Stimulated activated CD4-positive, alpha-beta T cell treated with anti-CD3 and anti-CD28 coated beads, TNF-alpha, amount 100 ng/mL, for 1 hour (primary cell): ENCODE measurements around the gene LMX1B.
A peak's percentile ranks its signal among the peaks of the same experiment; 100 is the strongest.

Experiments used
- DNase-seq, 3 donors: peaks; one replicate each; pipeline ENCODE4 v3.0.0-alpha.2; 2020; ENCODE audit warnings: low read depth in 3 of 3, low spot score in 1 of 3

The LMX1B gene

DNA sequence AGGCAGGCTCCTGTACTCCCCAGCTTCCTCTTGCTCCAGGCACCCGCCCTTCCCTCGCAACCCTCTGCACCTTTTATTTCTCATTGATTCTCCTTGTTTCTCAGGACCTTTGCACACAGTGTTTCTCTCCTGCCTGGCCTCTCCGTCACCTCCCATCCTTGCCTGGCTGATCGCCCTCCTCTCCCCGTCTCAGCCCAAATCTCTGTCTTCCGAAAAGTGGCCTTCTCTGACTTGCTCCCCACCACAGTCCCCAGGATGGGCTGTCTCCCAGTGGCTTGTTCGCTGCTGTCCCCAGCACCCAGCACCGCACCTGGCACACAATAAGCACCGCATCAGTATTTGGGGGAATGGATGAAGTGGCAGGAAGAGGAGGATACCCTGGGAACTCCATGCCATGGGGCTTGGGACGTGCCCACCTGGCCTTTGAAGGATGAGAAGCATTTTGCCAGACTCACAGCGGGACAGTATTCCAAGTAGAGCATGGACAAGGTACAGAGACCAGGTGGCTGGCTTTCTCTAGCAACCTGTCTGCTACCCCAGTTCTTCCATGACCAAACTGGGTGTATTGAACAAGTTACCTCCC, 62.5 kb downstream of the LMX1B start:
- DNase-seq, result no peak

DNA sequence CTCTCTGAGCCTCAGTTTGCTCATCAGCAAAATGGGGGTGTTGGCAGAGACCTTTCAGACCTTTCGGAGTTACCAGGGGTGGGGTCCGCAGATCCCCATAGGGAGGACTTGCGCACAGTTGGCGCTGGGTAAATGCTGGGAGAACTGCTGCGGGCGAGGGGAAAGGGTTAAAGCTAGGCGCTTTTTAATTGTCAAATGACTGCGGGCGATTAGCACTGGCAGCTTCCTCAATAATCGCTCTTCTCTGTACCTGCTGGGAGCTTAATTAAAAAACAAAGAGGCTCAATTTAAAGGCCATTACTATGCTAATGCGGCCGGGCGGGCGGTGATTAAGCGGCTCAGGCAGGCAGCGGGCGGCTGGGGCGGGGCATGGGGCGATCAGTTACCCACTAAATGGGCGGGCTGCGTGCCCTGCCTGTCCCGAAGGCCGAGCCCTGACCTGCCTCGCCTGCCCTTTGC, 63.0 kb downstream of the LMX1B start:
- DNase-seq, result no peak

DNA sequence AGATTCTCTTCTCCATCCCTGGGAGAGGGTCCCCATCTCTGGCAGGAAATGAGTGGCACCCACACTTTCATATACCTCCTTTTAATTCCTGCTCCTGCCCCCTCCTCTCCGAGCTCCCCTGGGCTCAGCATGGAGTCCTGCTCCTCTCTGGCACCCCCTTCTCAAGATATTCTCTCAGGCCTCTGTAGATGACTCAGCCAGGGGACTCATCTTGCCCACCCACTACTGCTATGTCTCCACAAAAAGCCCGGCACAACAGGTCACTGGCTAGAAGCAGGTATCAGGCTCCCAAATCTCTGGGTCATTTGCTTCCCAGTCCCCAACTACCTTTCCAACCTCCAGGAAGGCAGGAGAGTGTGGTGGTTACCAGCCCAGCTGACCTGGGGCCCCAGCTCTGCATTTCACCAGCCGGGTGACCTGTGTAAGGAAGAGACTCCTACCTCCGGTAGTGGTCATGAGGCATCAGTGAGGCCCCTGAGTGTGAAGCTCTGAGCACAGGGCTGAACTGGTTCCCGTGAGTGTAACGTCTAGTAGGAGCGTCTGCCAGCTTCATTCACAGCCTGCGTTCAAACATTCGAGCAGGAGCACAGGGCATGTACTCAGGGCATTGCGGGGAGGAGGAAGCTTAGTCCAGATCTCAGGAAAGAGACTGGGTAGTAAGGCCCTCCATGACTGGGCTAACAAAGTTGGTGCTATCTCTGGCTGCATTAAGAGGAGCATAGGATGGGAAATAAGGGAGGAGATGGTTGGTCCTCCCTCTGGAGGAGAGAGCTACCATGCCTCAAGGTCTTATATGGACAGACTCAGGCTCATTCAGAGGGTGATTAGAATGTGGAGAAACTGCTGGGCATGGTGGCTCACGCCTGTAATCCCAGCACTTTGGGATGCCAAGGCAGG, 63.7 kb downstream of the LMX1B start:
- no peak for DNase-seq

DNA sequence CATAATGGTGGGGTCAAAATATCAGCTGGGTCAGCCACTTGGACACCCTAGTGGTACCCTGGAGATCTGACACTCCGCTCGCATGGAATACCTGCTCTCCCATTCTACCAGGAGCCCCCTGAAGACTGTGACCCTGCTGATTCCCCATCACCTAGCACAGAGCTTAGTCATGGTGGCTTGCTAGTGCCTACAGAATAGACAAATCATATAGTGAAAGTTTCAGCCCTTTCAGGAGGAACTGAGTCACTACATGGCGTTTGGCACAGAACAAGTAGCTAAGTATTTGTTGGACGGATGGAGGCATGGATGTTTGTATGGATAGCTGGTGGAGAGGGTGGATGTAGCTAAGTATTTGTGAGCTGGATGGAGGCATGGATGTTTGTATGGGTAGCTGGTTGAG, 65.3 kb downstream of the LMX1B start:
- DNase-seq, result no peak

DNA sequence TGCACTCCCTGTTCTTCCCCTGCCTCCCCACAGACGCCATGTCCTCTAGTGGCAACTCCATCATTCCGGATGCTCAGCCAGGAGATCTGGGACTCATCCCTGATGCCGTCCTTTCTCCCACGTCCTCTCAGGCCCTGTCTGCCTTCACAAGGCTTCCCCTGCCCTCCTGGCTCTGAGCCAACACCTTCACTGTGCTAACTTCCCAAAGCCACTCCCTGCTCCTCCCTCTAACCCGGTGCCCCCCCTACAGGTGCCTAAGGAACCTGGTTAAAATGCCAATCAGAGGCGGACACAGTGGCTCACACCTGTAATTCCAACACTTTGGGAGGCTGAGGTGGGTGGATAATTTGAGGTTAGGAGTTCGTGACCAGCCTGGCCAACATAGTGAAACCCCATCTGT, 67.6 kb downstream of the LMX1B start:
- DNase-seq, result no peak

DNA sequence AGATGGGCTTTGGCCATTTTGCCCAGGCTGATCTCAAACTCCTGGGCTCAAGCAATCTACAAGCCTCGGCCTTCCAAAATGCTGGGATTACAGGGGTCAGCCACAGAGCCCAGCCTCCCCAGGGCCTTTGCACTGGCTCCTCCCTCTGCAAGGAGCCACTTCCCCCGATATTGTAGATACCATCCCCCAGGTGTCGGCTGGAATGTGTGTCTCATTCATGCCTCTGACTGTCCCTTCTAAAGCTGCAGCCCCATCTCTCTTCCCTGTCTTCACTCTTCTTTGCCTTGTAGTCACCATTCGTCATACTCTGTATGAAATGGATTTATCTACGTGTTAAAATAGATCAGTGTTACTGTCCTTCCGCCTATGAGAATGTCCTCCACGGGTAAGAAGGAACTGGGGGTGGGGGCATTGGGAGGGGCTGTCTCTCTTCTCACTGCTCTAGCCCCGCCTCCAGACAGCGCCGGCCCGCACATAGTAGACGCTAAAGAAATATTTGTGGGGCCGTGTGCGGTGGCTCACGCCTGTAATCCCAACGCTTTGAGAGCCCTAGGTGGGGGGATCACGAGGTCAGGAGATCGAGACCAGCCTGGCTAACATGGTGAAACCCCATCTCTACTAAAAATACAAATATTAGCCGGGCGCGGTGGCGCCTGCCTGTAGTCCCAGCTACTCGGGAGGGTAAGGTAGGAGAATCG, 68.5 kb downstream of the LMX1B start:
- no peak for DNase-seq

DNA sequence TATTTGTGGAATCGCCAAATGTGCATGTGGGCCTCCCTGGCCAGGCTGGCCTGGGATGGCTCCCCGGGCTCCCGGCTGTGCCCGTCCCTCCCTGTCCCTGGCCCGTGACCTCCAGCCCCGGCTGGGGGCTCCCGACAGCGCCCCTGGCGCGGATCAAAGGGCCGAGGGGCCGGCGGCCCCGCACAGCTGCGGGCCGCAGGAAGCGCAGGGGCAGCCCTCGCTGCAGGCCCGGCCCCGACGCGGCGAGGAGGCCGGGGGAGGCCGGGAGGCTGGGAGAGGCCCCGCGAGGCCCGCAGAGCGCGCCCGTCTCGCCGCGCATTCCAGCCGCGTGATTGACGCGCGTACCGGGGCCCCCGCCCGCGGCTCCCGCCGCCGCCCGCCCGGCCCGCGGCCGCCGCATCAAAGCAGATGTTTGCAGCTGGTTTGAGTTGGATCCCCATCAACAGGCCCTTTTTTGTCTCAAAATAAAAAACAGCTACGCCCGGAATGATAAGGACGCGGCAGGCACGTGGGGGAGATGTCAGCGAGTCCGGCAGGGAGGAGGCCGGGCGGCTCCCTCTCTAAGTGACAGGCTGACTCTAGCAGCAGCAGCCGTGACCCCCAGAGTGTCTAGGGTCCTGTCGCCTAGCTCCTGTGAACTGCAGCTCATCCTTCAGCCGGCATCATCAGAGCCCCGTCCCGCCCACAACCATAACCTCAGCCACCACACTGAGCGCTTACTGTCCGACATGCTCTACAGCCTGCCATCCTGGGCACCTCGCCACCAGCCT, 69.4 kb downstream of the LMX1B start:
- DNase-seq, result no peak

DNA sequence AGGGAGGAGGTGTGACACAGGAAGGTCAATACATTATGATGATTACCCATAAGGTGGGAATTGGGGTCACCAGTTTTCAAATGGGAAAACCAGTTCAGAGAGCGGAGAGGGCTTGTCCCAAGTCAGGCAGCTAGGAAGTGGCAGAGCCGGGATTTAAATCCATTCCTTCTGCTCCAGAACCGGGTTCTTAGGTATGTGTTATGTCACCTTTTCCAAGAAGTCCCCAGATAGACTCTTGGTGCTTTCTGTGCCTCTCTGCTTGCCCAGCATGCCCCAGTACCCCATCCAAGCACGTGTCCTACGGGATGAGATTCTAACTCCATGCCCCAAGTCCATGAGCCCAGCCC, 69.9 kb downstream of the LMX1B start:
- DNase-seq, result no peak

DNA sequence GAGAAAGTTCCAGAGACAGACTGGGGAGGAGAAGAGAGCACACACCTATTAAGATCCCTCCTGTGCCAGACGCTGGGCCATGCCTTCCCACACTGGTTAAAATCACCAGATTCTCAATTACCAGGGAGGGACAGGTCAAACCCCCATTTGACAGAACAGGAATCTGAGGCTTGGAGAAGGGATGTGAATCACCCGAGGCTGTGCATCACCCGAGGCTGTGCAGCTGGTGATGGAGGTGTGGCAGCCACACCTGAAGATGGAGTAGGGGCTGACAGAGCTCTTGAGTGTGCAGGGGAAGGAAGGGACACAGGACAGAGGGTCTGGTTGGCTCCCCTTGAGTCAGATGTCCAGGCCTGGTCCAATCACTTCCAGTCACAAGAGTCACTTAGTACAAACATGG, 70.6 kb downstream of the LMX1B start:
- DNase-seq, result no peak

DNA sequence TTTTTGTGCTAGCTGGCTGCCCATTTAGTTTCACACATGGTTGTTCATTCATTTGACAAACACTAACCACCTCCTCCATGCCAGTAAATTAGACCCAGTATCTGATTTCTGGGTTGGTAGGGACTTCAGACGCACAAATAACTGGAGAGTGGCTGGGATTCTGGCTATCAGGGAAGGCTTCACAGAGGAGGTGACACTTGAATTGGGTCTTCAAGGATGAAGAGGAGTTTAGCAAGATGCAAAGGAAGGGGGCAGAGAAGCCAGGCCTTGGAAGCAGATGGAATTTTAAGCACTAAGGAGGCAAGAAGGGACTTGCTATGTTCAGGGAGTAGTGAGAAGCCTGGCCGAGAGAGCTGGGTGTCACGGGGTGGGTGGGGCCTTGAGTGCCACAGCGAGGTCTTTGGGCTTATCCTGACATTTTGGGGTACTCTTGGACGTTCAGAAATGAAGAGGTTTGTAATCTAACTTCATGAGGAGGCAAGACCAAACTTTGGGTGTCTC, 71.3 kb downstream of the LMX1B start:
- DNase-seq, result no peak

DNA sequence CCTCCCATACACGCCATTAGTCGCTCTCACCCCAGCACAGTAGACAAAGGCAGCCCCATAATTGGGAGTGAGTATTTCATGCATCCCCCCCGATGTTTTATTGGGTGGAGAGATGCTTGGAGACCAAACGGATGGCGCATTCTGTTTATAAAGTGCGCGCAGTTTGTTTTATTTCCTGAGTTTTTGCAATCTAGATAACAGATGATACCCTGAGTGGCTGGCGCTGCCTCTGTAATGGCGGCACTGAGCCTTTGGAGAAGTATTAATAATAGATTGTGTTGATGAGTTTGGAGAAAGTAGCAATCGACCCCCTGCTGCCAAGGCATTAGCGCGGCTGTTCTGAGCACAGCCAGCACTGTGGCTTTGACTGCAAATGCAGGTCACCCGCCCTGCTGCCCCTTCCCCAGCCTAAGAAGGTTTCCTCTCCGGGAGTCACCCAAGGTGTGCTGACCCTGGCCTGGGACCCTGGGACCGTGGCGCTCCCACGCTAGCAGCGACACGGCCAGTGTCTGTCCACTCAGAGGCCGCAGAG, 74.3 kb downstream of the LMX1B start:
- DNase-seq, result no peak

DNA sequence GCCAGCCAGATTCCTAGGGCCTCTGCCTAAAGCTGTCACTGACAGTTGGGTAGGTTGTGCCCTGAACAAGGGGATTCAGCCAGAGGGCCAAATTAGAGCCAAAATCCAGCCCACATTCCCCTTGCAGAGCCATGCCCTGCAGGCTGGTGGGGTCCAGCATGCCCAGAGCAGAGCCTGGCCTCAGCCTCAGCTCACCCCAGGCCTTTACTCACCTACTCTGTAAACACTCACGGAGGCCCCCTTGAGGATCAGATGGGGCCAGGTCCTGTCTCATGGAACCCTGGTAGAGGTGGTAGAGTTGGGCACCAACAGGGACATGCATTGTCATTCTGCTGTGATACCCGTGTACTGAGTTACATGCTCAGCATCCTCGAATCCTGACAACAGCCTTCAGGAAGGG, 74.9 kb downstream of the LMX1B start:
- DNase-seq, result no peak

DNA sequence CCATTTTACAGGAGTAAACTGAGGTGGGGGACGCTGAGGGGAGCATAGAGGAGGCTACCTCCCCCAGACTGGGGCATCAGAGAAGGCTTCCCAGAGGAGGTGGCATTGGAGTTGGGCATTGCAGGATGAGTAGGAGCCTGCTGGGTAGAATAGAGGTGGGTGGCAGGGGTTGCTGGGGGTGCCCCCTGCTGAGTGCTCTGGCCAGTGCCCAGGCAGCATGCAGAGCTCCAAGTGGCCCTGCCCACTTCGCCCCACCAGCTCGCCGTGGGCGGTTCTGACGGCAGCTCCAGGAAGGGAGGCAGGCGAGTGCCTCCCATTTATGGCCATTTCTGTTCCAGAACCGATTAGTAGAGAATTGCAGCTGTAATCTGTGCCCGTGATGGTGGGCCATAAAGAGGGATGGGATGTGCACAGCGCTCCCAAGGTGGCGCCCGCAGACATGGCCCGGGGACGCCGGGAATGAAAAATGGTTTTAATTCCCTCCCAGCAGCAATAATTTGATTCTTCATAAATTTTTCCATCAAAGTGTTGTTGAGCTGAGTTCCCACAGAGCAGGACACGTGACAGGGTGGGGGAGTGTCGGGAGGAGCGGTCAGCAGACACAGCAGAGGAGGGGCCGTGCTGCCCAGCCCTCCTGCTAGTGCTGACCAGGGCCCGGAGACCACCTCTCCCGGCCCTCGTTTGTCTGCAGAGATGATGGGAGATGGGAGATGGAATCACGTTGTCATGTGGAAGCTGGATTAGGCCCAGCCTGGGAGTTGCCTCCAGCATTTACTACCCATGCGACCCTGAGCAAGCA, 75.5 kb downstream of the LMX1B start:
- DNase-seq, result no peak

DNA sequence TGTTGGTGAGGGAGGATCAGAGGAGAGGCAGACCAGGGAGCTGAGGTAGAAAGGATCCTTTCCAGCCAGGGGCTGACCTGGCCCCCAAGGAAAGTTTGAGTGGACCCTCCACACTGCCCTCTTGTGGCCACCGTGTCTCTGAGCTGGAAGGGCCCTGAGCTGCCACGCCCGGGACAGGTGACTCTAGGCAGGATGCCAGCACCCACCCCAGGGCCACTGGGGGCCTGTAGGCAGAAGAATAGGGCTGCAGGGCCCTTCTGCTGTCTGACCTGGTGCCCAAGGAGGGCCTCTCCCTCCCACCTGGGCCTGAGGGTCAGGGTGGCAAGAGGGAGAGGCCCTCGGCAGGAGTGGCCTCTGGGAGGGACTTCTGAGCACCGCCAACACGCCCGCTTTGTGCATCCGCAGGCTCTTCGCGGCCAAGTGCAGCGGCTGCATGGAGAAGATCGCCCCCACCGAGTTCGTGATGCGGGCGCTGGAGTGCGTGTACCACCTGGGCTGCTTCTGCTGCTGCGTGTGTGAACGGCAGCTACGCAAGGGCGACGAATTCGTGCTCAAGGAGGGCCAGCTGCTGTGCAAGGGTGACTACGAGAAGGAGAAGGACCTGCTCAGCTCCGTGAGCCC, 76.8 kb downstream of the LMX1B start:
- DNase-seq, result peak; percentile 12 to 49 (median 20)

DNA sequence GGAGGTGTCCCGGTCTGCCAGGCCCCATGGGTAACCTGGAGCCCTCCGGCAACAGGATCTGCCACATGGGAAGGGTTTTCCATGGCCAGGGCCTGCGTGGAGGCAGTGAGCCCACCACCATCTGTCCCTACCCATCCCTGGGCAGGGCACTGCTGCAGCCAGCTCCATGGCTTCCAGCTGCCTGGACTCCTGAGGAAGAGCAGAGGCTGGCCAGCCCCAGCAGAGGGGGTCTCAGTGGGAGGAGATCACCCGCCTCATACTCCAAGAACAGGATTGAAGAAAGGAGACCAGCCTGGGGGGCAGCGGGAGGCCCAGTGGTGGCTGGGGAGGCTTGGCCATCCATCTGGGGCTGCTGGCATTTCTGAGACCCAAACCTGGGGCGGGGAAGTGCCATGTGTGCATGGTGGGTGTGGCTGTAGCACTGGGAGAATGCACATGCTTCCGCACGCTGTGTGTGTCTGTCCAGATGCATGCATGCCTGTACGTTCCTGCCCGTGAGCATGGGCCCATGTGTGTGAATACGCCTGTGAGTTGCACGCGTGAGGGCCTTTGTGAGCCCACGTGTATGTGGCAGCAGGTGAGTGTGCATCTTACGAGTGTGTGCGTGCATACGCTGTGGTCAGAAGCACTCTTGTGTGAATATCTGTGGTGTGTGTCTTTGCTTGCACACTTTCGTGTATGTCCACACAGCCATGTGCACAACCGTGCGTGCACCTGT, 78.5 kb downstream of the LMX1B start:
- DNase-seq, result no peak

DNA sequence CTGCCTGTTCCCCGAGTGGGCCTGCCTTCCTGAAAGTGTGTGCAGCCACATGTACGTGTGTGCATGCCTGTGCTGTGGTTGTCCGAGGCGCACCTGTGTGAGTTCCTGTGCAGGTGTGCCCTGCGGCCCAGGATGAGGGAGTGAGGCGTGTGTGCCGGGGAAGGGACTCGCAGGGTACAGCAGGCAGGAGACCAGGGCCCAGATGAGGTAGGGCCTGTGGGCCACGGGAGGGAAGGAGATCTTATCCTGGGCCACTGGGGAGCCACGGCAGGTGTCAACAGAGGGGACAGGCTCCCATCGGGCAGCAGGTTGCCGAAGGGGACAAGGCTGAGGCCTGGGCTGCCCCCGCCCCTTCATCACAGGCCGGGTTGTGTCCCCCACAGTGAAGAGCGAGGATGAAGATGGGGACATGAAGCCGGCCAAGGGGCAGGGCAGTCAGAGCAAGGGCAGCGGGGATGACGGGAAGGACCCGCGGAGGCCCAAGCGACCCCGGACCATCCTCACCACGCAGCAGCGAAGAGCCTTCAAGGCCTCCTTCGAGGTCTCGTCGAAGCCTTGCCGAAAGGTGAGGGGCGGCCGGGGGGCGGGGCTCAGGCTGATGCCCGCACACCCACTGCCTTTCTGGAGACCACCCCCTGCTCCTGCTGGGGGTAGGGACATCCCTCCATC, 79.2 kb downstream of the LMX1B start:
- DNase-seq, result no peak

DNA sequence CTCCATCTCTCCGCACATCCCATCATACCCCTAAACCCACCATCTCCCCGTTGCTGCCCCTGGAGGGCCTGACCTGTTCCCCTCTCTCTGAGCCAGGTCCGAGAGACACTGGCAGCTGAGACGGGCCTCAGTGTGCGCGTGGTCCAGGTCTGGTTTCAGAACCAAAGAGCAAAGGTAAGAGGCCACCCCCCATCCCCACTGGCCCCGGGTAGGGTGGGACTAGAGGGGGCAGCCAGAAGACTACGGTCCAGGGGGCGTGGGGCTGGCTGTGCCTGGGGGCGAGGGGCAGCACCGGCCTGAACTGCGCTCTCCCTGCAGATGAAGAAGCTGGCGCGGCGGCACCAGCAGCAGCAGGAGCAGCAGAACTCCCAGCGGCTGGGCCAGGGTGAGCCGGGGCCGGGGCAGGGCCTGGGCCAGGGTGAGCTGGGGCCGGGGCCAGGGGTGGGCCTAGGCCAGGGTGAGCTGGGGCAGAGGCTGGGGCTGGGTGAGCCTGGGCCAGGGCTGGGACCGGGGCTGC, 79.8 kb downstream of the LMX1B start:
- DNase-seq, result no peak
